Limb (tissue), 2 donors: ENCODE data around the gene LEKR1.
"Not testable (repeated sequence)": the region's sequence is repeated elsewhere in the genome, so short reads cannot be mapped to it uniquely, and the experiment has no call there.

Experiments used
- DNase-seq, 2 donors: peaks; one replicate each; pipeline ENCODE4 v3.0.0-alpha.2; 2016; ENCODE audit errors: extremely low spot score in 2 of 2

LEKR1 gene

GRCh38 chr3:156806698-156807097 is 19.5 kb upstream of the LEKR1 start:
- DNase-seq = no peak

- DNase-seq = no peak
These were observed 18.1 kb upstream of the LEKR1 start for GRCh38 chr3:156808025-156808424.

GRCh38 chr3:156811089-156811862 is 14.9 kb upstream of the LEKR1 start:
- no peak for DNase-seq

- DNase-seq = no peak
These were observed 13.4 kb upstream of the LEKR1 start for GRCh38 chr3:156812521-156813335.

GRCh38 chr3:156814295-156814694 is 11.9 kb upstream of the LEKR1 start:
- no peak for DNase-seq

- DNase-seq = peak in 1 of 2 donors; percentile 67
These were observed 9.9 kb upstream of the LEKR1 start for GRCh38 chr3:156816091-156816793.

GRCh38 chr3:156816794-156817645 is 9.1 kb upstream of the LEKR1 start:
- DNase-seq = peak; percentile 39 to 85

- DNase-seq = no peak
These were observed 8.4 kb upstream of the LEKR1 start for GRCh38 chr3:156817646-156818272.

- DNase-seq = no peak
These were observed 7.9 kb upstream of the LEKR1 start for GRCh38 chr3:156818273-156818651.

- no peak for DNase-seq
These were observed 7.3 kb upstream of the LEKR1 start for GRCh38 chr3:156818890-156819289.

- DNase-seq = no peak
These were observed 6.1 kb upstream of the LEKR1 start for GRCh38 chr3:156819842-156820691.

GRCh38 chr3:156820692-156821080 is 5.5 kb upstream of the LEKR1 start:
- DNase-seq = no peak

- DNase-seq = not testable (repeated sequence)
These were observed 3.4 kb upstream of the LEKR1 start for GRCh38 chr3:156822626-156823260.

- no peak for DNase-seq
These were observed 384 bp upstream of the LEKR1 start for GRCh38 chr3:156825795-156826143.

GRCh38 chr3:156826896-156827882 is 1.0 kb downstream of the LEKR1 start:
- peak in 1 of 2 donors; percentile 43 for DNase-seq

GRCh38 chr3:156831006-156831405 is 4.9 kb downstream of the LEKR1 start:
- no peak for DNase-seq

- no peak for DNase-seq
These were observed 8.3 kb downstream of the LEKR1 start for GRCh38 chr3:156834435-156834834.

- DNase-seq = no peak
These were observed 8.9 kb downstream of the LEKR1 start for GRCh38 chr3:156834962-156835535.
